PC-9 (cell line): ENCODE results near the gene RGS11. TPM values are rescaled to one million over a fixed set of nuclear protein-coding genes. Genes with fewer than 3 reads are reported as not detected.

ENCODE experiments used
- BruUV-seq: library from RNA; stranded (reverse); fragments of 400-500 nt; replicated peaks from 2 replicates; lab custom pipeline; 2021; lab: Mats Ljungman, UMichigan
- CTCF ChIA-PET: fragments of 300-600 bp; sonication (Branson Sonifier 250); formaldehyde crosslinking; loops from one replicate; lab custom pipeline; 2022; ENCODE audit warnings: antibody characterized with exemption; lab: Charles Lee
- POLR2A ChIA-PET: fragments of 300-600 bp; sonication (Branson Sonifier 250); formaldehyde crosslinking; loops from one replicate; lab custom pipeline; 2022; ENCODE audit warnings: antibody characterized with exemption; ENCODE audit not compliant: unreplicated experiment; lab: Charles Lee
- DNase-seq, 2 experiments: peaks; one replicate each; pipeline versions ENCODE4 v3.0.0 to v3.0.0-alpha.2; 2015 to 2022; ENCODE audit warnings: mixed read lengths in 1 of 2
- H2AFZ ChIP-seq: fragments of 200-600 bp; sonication (generic); 2 replicates; pipeline ENCODE4 v1.8.1; 2017; ENCODE audit warnings: antibody characterized with exemption
- H3F3A ChIP-seq: fragments of 200-600 bp; sonication (generic); 2 replicates; pipeline ENCODE4 v1.8.1; 2017; ENCODE audit warnings: antibody characterized with exemption, mild to moderate bottlenecking, low read depth; ENCODE audit not compliant: insufficient read depth
- H3K27ac ChIP-seq: fragments of 200-600 bp; sonication (generic); 2 replicates; pipeline ENCODE4 v1.6.1; 2016; ENCODE audit warnings: mixed run types
- H3K27me3 ChIP-seq: fragments of 200-600 bp; sonication (generic); 2 replicates; pipeline ENCODE4 v1.6.1; 2016; ENCODE audit warnings: low read depth, mixed run types; ENCODE audit not compliant: insufficient read depth
- H3K36me3 ChIP-seq: fragments of 200-600 bp; sonication (generic); 2 replicates; pipeline ENCODE4 v1.6.1; 2016; ENCODE audit warnings: low read depth, mixed run types
- H3K4me1 ChIP-seq: fragments of 200-600 bp; sonication (generic); replicated peaks from 2 replicates; pipeline ENCODE4 v1.6.1; 2016; ENCODE audit warnings: mixed run types; ENCODE audit not compliant: insufficient read depth
- H3K4me2 ChIP-seq: fragments of 200-600 bp; sonication (generic); 2 replicates; pipeline ENCODE4 v1.6.1; 2017; ENCODE audit warnings: mixed run types
- H3K4me3 ChIP-seq: fragments of 200-600 bp; sonication (generic); 2 replicates; pipeline ENCODE4 v1.6.1; 2016; ENCODE audit warnings: mixed run types
- H3K79me2 ChIP-seq: fragments of 200-600 bp; sonication (generic); 2 replicates; pipeline ENCODE4 v1.6.1; 2017; ENCODE audit warnings: low read depth, mixed run types
- H3K9me2 ChIP-seq: fragments of 200-600 bp; sonication (generic); 2 replicates; pipeline ENCODE4 v1.8.1; 2017; ENCODE audit warnings: mild to moderate bottlenecking; ENCODE audit not compliant: insufficient read depth
- H3K9me3 ChIP-seq: fragments of 200-600 bp; sonication (generic); 2 replicates; pipeline ENCODE4 v1.8.1; 2016; ENCODE audit warnings: low read depth; ENCODE audit not compliant: insufficient read depth
- H4K20me1 ChIP-seq: fragments of 200-600 bp; sonication (generic); 2 replicates; pipeline ENCODE4 v1.8.1; 2017; ENCODE audit not compliant: insufficient read depth
- CTCF ChIP-seq: fragments of 200-600 bp; sonication (generic); conservative IDR thresholded peaks from 2 replicates; pipeline ENCODE4 v1.6.1; 2017; ENCODE audit warnings: mixed run types, antibody characterized with exemption, mild to moderate bottlenecking, moderate library complexity
- EZH2 ChIP-seq: fragments of 200-600 bp; sonication (generic); IDR thresholded peaks from 2 replicates; pipeline ENCODE4 v1.8.0; 2017; ENCODE audit warnings: antibody characterized with exemption, low read depth
- intact Hi-C: fragments of 100-400 bp; cut with micrococcal nuclease; formaldehyde crosslinking; loops from one replicate; pipeline ENCODE4 v1.10.0; 2022; ENCODE audit not compliant: unreplicated experiment
- total RNA-seq: library from RNA; stranded (reverse); gene quantifications from 2 replicates; pipeline ENCODE4 v1.2.3, GENCODE V29; 2021

Gene RGS11
- total RNA-seq, 1 experiment from 2014 or later: not detected

- Histone ChIP-seq H4K20me1 (no peaks in the 10 kb centered on the region), H3K9me2 (no peaks in the 10 kb centered on the region), H3K27ac (no peak overlapping the region), H3K27me3 (no peaks in the 10 kb centered on the region), H3K79me2 (no peaks in the 10 kb centered on the region), H2AFZ (no peak overlapping the region), H3K9me3 (no peaks in the 10 kb centered on the region), H3K4me1 (no peaks in the 10 kb centered on the region), H3K36me3 (no peaks in the 10 kb centered on the region), H3K4me2 (no peak overlapping the region), H3K4me3 (no peak overlapping the region), H3F3A (no peaks in the 10 kb centered on the region)
- POLR2A ChIA-PET: no interaction called here
- CTCF ChIA-PET: no interaction called here
- BruUV-seq: no TSS peak
- intact Hi-C loops: no loop called here
- TF ChIP-seq EZH2 (no peak), CTCF (no peak)
- no peak for DNase-seq
Observed at GRCh38 chr16:263944-264343, 11.8 kb downstream of the RGS11 start.

GRCh38 chr16:263182-263774 is 12.5 kb downstream of the RGS11 start:
- Histone ChIP-seq H3K4me2 (no peak overlapping the region), H2AFZ (no peak overlapping the region), H3K9me3 (no peaks in the 10 kb centered on the region), H3K27ac (no peak overlapping the region), H3K79me2 (no peaks in the 10 kb centered on the region), H3K4me1 (no peaks in the 10 kb centered on the region), H3K9me2 (no peaks in the 10 kb centered on the region), H3F3A (no peaks in the 10 kb centered on the region), H3K27me3 (no peaks in the 10 kb centered on the region), H3K4me3 (no peak overlapping the region), H3K36me3 (no peaks in the 10 kb centered on the region), H4K20me1 (no peaks in the 10 kb centered on the region)
- ChIA-PET POLR2A (no interaction called here), CTCF (no interaction called here)
- BruUV-seq: no TSS peak
- no peak for DNase-seq
- no peak for TF ChIP-seq CTCF
- TF ChIP-seq EZH2: no peak
- intact Hi-C loops: no loop called here

- TF ChIP-seq EZH2 (no peak), CTCF (no peak)
- no TSS peak for BruUV-seq
- H3K4me2 ChIP-seq: no peak overlapping the region
- DNase-seq: no peak
- no peaks in the 10 kb centered on the region for H3K9me3 ChIP-seq
- no peaks in the 10 kb centered on the region for H4K20me1 ChIP-seq
- H3K27ac ChIP-seq: no peak overlapping the region
- ChIA-PET POLR2A (no interaction called here), CTCF (no interaction called here)
- H3F3A ChIP-seq: no peaks in the 10 kb centered on the region
- H3K27me3 ChIP-seq: no peaks in the 10 kb centered on the region
- no peak overlapping the region for H3K4me3 ChIP-seq
- intact Hi-C loops: no loop called here
- no peaks in the 10 kb centered on the region for H3K4me1 ChIP-seq
- H3K79me2 ChIP-seq: no peaks in the 10 kb centered on the region
- no peaks in the 10 kb centered on the region for H3K9me2 ChIP-seq
- H3K36me3 ChIP-seq: no peaks in the 10 kb centered on the region
- no peak overlapping the region for H2AFZ ChIP-seq
Observed at GRCh38 chr16:262121-262745, 13.5 kb downstream of the RGS11 start.
